ENCODE results near the gene KCNS3.

The KCNS3 gene

DNA sequence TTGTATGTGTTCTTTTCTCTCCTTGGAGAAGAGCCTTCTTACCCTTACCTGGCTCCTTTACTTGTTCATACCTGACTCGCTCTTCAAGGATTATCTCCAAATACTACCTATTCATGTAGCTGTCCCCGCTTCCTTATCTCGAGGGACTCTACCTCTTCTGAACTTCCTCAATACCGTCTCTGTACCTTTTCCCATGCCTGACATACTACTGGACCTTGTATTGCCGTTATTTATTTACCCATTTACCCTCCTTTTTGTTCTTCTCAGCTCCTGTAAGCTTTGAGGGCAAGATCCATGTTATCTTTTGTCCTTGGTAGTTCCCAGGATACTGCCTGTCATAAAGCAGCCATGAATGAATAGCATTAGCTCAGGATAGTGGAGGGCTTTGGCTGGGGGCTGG, 32.5 kb downstream of the KCNS3 start:
- ChIA-PET POLR2A (no interaction called here), CTCF (no interaction called here)
- TF ChIP-seq SP1 (IDR thresholded peaks at IDR 0.05): no peak
- TF ChIP-seq ARNT (IDR thresholded peaks at IDR 0.05): no peak
- no peak for TF ChIP-seq SUZ12 (IDR thresholded peaks at IDR 0.05)
- TF ChIP-seq ELF4 (IDR thresholded peaks at IDR 0.05): no peak
- no peak for TF ChIP-seq NFRKB (IDR thresholded peaks at IDR 0.05)
- no peak for TF ChIP-seq TARDBP (IDR thresholded peaks at IDR 0.05)
- no peak for TF ChIP-seq PKNOX1 (IDR thresholded peaks at IDR 0.05)
- TF ChIP-seq HDGF (IDR thresholded peaks at IDR 0.05; ENCODE audit: borderline replicate concordance): no peak
- no peak for TF ChIP-seq FOXK2 (IDR thresholded peaks at IDR 0.05)
- TF ChIP-seq BHLHE40 (IDR thresholded peaks at IDR 0.05; ENCODE audit: borderline replicate concordance): no peak
- TF ChIP-seq CTBP1 (IDR thresholded peaks at IDR 0.05; ENCODE audit: borderline replicate concordance): no peak
- no peak for TF ChIP-seq FOXA1 (IDR thresholded peaks at IDR 0.05)
- no peak for TF ChIP-seq FOXM1 (IDR thresholded peaks at IDR 0.05; ENCODE audit: borderline replicate concordance)
- no peak for TF ChIP-seq ZNF384 (IDR thresholded peaks at IDR 0.05)

DNA sequence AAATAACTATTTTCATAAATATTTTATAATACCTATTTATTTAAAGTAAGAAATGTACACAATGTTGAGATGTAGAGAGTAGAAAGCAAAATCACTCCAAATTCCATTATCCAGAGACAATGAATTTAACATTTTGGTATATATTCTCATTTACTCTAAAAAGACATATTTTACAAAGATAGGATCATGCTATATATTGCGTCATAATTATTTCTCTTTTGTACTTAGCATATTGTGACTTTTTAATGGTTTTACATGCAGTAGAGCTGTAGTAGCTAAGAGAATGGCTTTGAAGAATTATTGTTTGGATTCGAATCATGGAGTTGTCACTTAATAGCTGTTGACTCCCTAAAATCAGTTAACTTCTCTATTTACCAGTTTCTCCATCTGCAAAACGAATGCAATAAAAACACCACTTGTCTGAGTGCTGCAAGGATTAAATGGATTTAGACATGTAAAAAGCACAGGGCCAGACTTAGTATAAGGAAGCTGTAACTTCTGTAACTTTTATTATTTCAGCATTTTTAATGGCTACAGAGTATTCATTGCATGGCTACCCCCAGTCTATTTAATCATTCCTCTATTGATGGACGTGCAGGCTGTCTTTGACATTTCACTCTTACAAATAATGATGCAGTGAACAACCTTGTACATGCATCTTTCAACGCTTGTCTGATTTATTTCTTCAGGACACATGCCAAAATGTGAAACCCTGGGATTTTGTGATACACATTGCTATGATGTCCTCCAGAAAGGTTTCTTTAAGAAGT, 33.2 kb downstream of the KCNS3 start:
- no peak for DNase-seq (ENCODE audit: extremely low spot score)
- POLR2A ChIA-PET: no interaction called here
- CTCF ChIA-PET: no interaction called here
- TF ChIP-seq ARNT (IDR thresholded peaks at IDR 0.05) (no peak), NFRKB (IDR thresholded peaks at IDR 0.05) (no peak), BHLHE40 (IDR thresholded peaks at IDR 0.05; ENCODE audit: borderline replicate concordance) (no peak)

More for the DNA sequence above, 32.5 kb downstream of the KCNS3 start:
- no peak for DNase-seq (ENCODE audit: extremely low spot score)

DNA sequence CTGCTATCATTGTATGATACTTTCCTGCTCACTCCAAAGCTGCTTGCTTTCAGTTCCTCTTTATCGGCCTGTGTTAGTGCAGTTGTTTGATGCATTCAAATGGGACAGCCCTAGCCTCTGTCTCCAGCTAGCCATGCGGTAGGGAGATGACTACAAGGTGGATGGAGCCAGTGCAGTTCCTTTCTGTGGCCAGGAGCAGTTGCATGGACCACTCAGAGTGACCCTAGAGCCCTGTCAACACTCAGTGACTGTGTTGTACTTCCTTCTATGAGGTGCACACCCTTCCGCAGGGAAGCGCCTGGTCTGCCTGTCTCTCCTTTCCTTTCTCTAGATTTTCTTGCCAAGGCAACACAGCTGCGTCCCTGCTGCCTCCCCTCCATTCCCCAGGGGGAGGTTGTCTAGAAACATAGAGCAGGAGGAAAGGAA, 33.8 kb downstream of the KCNS3 start:
- TF ChIP-seq CTBP1 (IDR thresholded peaks at IDR 0.05; ENCODE audit: borderline replicate concordance) (no peak), BHLHE40 (IDR thresholded peaks at IDR 0.05; ENCODE audit: borderline replicate concordance) (no peak), NFRKB (IDR thresholded peaks at IDR 0.05) (no peak), ZNF384 (IDR thresholded peaks at IDR 0.05) (no peak), ARNT (IDR thresholded peaks at IDR 0.05) (no peak), LEF1 (IDR thresholded peaks at IDR 0.05; ENCODE audit: borderline replicate concordance) (no peak), ELF4 (IDR thresholded peaks at IDR 0.05) (no peak), SP1 (IDR thresholded peaks at IDR 0.05) (no peak), HDGF (IDR thresholded peaks at IDR 0.05; ENCODE audit: borderline replicate concordance) (no peak), FOXM1 (IDR thresholded peaks at IDR 0.05; ENCODE audit: borderline replicate concordance) (no peak), PKNOX1 (IDR thresholded peaks at IDR 0.05) (no peak), FOXK2 (IDR thresholded peaks at IDR 0.05) (no peak)
- POLR2A ChIA-PET: no interaction called here
- DNase-seq (ENCODE audit: extremely low spot score): peak; percentile 3
- CTCF ChIA-PET: no interaction called here

- no peak for TF ChIP-seq HDGF (IDR thresholded peaks at IDR 0.05; ENCODE audit: borderline replicate concordance)
- no peak for TF ChIP-seq CTBP1 (IDR thresholded peaks at IDR 0.05; ENCODE audit: borderline replicate concordance)
- no peak for TF ChIP-seq LEF1 (IDR thresholded peaks at IDR 0.05; ENCODE audit: borderline replicate concordance)
- no peak for TF ChIP-seq PKNOX1 (IDR thresholded peaks at IDR 0.05)
- no peak for TF ChIP-seq NFRKB (IDR thresholded peaks at IDR 0.05)
- TF ChIP-seq TARDBP (IDR thresholded peaks at IDR 0.05): no peak
- TF ChIP-seq FOXM1 (IDR thresholded peaks at IDR 0.05; ENCODE audit: borderline replicate concordance): no peak
- no peak for TF ChIP-seq FOXA1 (IDR thresholded peaks at IDR 0.05)
- TF ChIP-seq BHLHE40 (IDR thresholded peaks at IDR 0.05; ENCODE audit: borderline replicate concordance): no peak
- TF ChIP-seq SUZ12 (IDR thresholded peaks at IDR 0.05): no peak
- TF ChIP-seq SP1 (IDR thresholded peaks at IDR 0.05): no peak
- TF ChIP-seq L3MBTL2 (conservative IDR thresholded peaks at IDR 0.05): no peak
- TF ChIP-seq ARNT (IDR thresholded peaks at IDR 0.05): no peak
- no peak for TF ChIP-seq ELF4 (IDR thresholded peaks at IDR 0.05)
- TF ChIP-seq ZNF384 (IDR thresholded peaks at IDR 0.05): no peak
- no peak for TF ChIP-seq FOXK2 (IDR thresholded peaks at IDR 0.05)
- CTCF ChIA-PET: no interaction called here
- POLR2A ChIA-PET: no interaction called here
- DNase-seq (ENCODE audit: extremely low spot score): no peak
Observed at GRCh38 chr2:17915099-17915498, 36.6 kb downstream of the KCNS3 start.

DNA sequence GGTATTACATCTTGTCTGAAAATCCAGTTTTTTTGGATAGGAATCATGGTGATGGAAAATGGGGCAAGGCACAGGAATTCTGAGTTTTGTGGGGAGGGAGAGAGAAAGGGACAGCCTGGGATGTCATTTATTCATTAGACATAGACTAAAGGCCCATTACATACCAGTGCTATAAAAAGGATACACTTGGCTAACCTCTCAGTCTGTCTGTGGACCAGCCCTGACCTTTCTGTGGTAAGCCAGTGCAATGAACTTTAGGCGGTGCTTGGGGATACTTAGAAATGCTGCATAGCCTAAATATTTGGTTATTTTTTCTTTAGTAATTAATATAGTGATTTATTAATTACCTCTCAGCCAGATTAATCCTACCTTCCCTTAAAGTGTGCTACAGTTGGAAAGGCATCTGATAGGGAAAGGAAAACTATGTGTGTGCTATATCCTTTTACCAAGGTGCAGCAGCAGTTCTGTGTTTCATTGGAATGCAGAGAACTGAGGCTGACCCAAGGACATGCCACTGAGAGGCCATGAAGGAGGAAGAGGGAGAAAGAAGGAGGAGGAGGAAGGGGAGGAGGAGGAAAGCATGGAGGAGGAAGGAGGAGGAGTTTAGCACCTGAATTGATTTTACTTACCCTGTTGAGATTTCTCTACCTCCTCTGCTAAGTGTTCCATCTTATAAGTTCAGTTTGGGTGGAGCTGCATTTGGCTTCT, 37.5 kb downstream of the KCNS3 start:
- ChIA-PET POLR2A (no interaction called here), CTCF (no interaction called here)
- no peak for TF ChIP-seq L3MBTL2 (conservative IDR thresholded peaks at IDR 0.05)
- no peak for TF ChIP-seq NFRKB (IDR thresholded peaks at IDR 0.05)
- TF ChIP-seq SP1 (IDR thresholded peaks at IDR 0.05): no peak
- TF ChIP-seq HDGF (IDR thresholded peaks at IDR 0.05; ENCODE audit: borderline replicate concordance): no peak
- no peak for TF ChIP-seq SUZ12 (IDR thresholded peaks at IDR 0.05)
- no peak for TF ChIP-seq ELF4 (IDR thresholded peaks at IDR 0.05)
- no peak for TF ChIP-seq TARDBP (IDR thresholded peaks at IDR 0.05)
- no peak for DNase-seq (ENCODE audit: extremely low spot score)

DNA sequence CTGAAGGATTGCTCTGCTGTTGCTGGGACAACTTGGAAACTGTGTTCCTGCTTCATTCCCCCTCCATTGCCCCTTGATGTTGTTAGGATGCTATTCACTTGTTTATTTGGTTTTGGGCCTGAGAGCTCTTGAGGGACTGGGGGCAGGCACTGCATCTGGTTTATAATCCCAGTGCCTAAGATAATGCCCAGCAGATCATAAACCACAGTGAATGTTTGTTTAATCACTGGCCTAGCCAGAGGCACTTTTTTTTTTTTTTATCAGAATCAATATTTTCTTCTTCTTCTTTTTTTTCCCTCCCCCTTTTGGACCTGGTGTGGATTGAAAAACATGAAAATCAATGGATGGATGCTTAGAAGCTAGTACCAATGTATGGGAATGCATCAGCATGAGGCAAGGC, 38.1 kb downstream of the KCNS3 start:
- CTCF ChIA-PET: no interaction called here
- TF ChIP-seq ZNF384 (IDR thresholded peaks at IDR 0.05): no peak
- POLR2A ChIA-PET: no interaction called here
- no peak for DNase-seq (ENCODE audit: extremely low spot score)

Measured in HEK293T (cell line).